ENCODE measurements around the gene TENM4. TPM values are rescaled to one million over a fixed set of nuclear protein-coding genes. Genes with fewer than 3 reads are reported as not detected.
A peak's percentile ranks its signal among the peaks of the same experiment; 100 is the strongest.

TENM4 gene
- total and polyA plus RNA-seq, 4 donors, result 24.8 to 70.5 (median 38.1) TPM

DNA sequence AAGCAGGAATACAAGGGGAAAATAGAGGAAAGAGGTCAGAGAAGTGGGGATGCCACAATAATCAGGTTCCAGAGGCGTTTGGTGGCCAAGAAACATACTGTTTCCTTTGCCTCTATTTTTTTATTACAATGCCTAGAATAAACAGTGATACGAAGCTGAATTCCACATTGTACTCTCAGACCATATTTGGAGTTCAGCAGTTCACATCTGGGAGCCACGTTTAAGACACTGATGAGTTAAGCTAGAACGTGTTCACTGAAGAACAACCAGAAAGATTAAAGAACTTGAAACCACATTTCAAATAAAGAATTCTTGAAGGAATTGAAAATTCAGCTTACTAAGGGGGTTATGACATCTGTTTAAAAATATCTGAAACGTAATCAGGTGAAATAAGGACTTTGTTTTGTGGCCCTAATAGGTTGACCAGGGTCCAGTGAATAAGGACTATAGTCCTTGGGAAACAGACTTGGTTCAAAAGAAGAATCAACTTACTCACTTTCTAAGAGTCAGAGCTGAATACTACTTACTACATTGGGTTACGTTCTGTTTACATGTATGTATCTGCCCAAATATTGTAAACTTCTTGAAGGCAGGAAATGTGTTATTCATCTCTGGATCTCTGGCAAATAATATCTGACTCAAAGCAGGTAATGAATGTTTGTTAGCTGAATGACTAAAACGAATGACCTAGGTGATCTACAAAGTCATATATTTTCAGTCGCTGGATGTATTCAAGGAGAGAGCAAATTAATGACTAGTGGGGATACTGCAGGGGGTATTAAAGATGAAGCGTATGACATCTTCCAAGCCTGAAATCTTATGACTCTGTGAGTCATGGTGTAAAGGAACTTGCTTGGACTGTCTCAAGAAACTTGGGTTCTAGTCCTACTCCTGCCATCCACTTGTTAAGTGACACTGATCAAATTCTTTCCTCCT lies 619.2 kb downstream of the TENM4 start:
- 88% methylated on average over 3 of the region's 9 CpGs for WGBS (ENCODE audit: insufficient coverage)
- H3K9me3 ChIP-seq (ENCODE audit: control insufficient read depth, insufficient read depth, low read length), result no peaks in the 10 kb centered on the region
- no peaks in the 10 kb centered on the region for H3K27me3 ChIP-seq (ENCODE audit: control insufficient read depth, insufficient read depth, low read length)
- DNase-seq (ENCODE audit: low read depth in 4 of 6, low spot score in 6 of 6), result no peak
- H3K27ac ChIP-seq (ENCODE audit: low read depth, low read length), result no peak overlapping the region
- peaks cover 23% of the 10 kb centered on the region for H3K4me1 ChIP-seq (ENCODE audit: control insufficient read depth, insufficient read depth, low read length)
- H3K4me3 ChIP-seq (ENCODE audit: low read depth, low read length), result no peak overlapping the region
- peaks cover 6% of the 10 kb centered on the region for H3K36me3 ChIP-seq (ENCODE audit: control insufficient read depth, insufficient read depth, low read length)

GRCh38 chr11:78820741-78821140 lies 620.1 kb downstream of the TENM4 start:
- Histone ChIP-seq H3K36me3 (ENCODE audit: control insufficient read depth, insufficient read depth, low read length) (peaks cover 6% of the 10 kb centered on the region), H3K27me3 (ENCODE audit: control insufficient read depth, insufficient read depth, low read length) (no peaks in the 10 kb centered on the region), H3K4me3 (ENCODE audit: low read depth, low read length) (no peak overlapping the region), H3K9me3 (ENCODE audit: control insufficient read depth, insufficient read depth, low read length) (no peaks in the 10 kb centered on the region), H3K27ac (ENCODE audit: low read depth, low read length) (peak overlapping the region; percentile 44), H3K4me1 (ENCODE audit: control insufficient read depth, insufficient read depth, low read length) (peaks cover 18% of the 10 kb centered on the region)
- WGBS (ENCODE audit: insufficient coverage), result 45% methylated on average over 2 of the region's 3 CpGs
- peak in 2 of 6 donors; percentile 24 to 85 for DNase-seq (ENCODE audit: low read depth in 4 of 6, low spot score in 6 of 6)

GRCh38 chr11:78818201-78818600 lies 622.6 kb downstream of the TENM4 start:
- no peaks in the 10 kb centered on the region for H3K9me3 ChIP-seq (ENCODE audit: control insufficient read depth, insufficient read depth, low read length)
- 97% methylated on average over 3 of the region's 4 CpGs for WGBS (ENCODE audit: insufficient coverage)
- no peak overlapping the region for H3K4me3 ChIP-seq (ENCODE audit: low read depth, low read length)
- peaks cover 5% of the 10 kb centered on the region for H3K36me3 ChIP-seq (ENCODE audit: control insufficient read depth, insufficient read depth, low read length)
- no peaks in the 10 kb centered on the region for H3K27me3 ChIP-seq (ENCODE audit: control insufficient read depth, insufficient read depth, low read length)
- peaks cover 14% of the 10 kb centered on the region for H3K4me1 ChIP-seq (ENCODE audit: control insufficient read depth, insufficient read depth, low read length)
- no peak for DNase-seq (ENCODE audit: low read depth in 4 of 6, low spot score in 6 of 6)
- no peak overlapping the region for H3K27ac ChIP-seq (ENCODE audit: low read depth, low read length)

DNA sequence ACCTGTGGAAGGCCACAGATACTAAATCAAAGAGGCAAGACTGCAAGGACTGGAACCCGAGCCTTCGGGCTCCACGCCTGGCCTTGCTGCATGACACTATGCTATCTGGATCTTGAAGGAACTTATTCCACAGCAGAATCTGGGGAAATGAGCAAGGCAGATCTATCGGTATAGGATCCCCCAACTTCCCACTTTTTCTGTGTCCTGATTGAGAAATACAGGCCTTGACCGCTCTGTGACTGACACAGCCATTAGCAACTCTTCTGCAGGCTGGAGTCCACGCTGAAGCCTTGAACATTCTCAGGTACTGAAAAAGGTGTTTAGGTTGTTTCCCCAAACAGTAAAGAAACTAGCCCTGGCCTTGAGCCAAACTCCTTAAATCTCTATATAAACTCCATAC lies 625.0 kb downstream of the TENM4 start:
- Histone ChIP-seq H3K36me3 (ENCODE audit: control insufficient read depth, insufficient read depth, low read length) (peaks cover 8% of the 10 kb centered on the region), H3K4me3 (ENCODE audit: low read depth, low read length) (no peak overlapping the region), H3K27ac (ENCODE audit: low read depth, low read length) (no peak overlapping the region), H3K4me1 (ENCODE audit: control insufficient read depth, insufficient read depth, low read length) (peaks cover 7% of the 10 kb centered on the region), H3K9me3 (ENCODE audit: control insufficient read depth, insufficient read depth, low read length) (no peaks in the 10 kb centered on the region), H3K27me3 (ENCODE audit: control insufficient read depth, insufficient read depth, low read length) (no peaks in the 10 kb centered on the region)
- DNase-seq (ENCODE audit: low read depth in 4 of 6, low spot score in 6 of 6), result no peak
- WGBS (ENCODE audit: insufficient coverage), result 94% methylated on average over 5 of the region's 6 CpGs

- Histone ChIP-seq H3K9me3 (ENCODE audit: control insufficient read depth, insufficient read depth, low read length) (no peaks in the 10 kb centered on the region), H3K4me3 (ENCODE audit: low read depth, low read length) (no peak overlapping the region), H3K4me1 (ENCODE audit: control insufficient read depth, insufficient read depth, low read length) (peaks cover 16% of the 10 kb centered on the region), H3K27me3 (ENCODE audit: control insufficient read depth, insufficient read depth, low read length) (no peaks in the 10 kb centered on the region), H3K27ac (ENCODE audit: low read depth, low read length) (no peak overlapping the region), H3K36me3 (ENCODE audit: control insufficient read depth, insufficient read depth, low read length) (peaks cover 11% of the 10 kb centered on the region)
- peak in 1 of 6 donors; percentile 31 for DNase-seq (ENCODE audit: low read depth in 4 of 6, low spot score in 6 of 6)
- 76% methylated on average over 3 of the region's 6 CpGs for WGBS (ENCODE audit: insufficient coverage)
Observed at GRCh38 chr11:78812513-78813293, 628.1 kb downstream of the TENM4 start.

DNA sequence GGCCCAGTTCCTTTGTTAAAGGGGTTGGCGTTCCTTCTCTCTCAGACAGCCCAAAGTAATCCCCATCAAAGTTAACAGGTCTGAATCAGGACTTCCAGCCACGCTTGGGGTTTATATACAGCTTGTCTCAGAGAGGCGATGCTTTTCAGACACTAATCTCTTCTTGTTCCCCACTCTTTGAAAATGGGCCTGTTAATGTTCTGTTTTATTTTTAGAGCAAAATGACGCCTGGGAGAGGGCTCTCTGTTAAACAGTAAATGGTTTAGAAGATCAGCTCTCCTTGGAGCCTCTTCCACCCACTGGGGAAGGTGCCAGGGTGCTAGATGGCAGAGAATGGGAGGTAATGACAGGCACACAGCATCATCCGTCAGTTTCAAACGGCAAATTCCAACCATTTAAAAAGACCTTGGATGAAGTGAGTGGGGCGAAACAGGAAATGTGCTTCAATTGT lies 630.2 kb downstream of the TENM4 start:
- no peaks in the 10 kb centered on the region for H3K27me3 ChIP-seq (ENCODE audit: control insufficient read depth, insufficient read depth, low read length)
- WGBS (ENCODE audit: insufficient coverage), result 17% methylated on average over 1 of the region's 7 CpGs
- H3K4me3 ChIP-seq (ENCODE audit: low read depth, low read length), result no peak overlapping the region
- peaks cover 11% of the 10 kb centered on the region for H3K36me3 ChIP-seq (ENCODE audit: control insufficient read depth, insufficient read depth, low read length)
- DNase-seq (ENCODE audit: low read depth in 4 of 6, low spot score in 6 of 6), result peak in 1 of 6 donors; percentile 81
- H3K27ac ChIP-seq (ENCODE audit: low read depth, low read length), result peak overlapping the region; percentile 54
- peaks cover 16% of the 10 kb centered on the region for H3K4me1 ChIP-seq (ENCODE audit: control insufficient read depth, insufficient read depth, low read length)
- no peaks in the 10 kb centered on the region for H3K9me3 ChIP-seq (ENCODE audit: control insufficient read depth, insufficient read depth, low read length)

DNA sequence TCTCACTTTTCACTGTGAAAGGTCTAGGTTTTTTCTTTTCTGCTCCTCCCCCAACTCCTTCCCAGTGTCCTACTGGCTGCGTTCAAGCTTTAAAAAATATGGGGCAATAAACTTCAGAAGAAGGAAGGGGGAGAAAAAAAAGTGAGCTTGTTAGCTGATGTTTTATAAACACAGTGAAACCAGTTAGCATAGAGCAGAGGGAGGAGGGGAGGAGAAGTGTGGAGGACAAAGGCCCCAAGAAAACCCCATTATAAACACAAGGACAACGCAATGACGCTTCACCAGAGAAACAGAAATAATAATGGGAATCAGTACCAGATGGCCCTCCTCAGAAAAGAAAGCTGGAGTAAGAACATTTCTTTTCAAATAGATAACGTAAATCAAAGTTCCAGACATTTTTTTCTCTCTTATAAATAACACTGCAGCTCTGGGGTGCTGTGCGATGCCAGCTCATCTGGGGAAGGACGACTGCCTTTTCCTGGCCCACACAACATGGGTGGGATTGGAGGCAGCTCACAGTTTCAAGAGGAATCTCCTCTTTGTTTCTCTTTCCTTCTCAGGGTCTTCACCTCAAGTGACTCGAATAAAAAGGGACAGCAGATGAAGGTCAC lies 630.8 kb downstream of the TENM4 start:
- peaks cover 11% of the 10 kb centered on the region for H3K36me3 ChIP-seq (ENCODE audit: control insufficient read depth, insufficient read depth, low read length)
- peak overlapping the region; percentile 54 for H3K27ac ChIP-seq (ENCODE audit: low read depth, low read length)
- H3K4me3 ChIP-seq (ENCODE audit: low read depth, low read length), result no peak overlapping the region
- peak in 1 of 6 donors; percentile 46 for DNase-seq (ENCODE audit: low read depth in 4 of 6, low spot score in 6 of 6)
- WGBS (ENCODE audit: insufficient coverage), result no CpG with 5 or more reads among the region's 7 CpGs
- no peaks in the 10 kb centered on the region for H3K9me3 ChIP-seq (ENCODE audit: control insufficient read depth, insufficient read depth, low read length)
- peaks cover 16% of the 10 kb centered on the region for H3K4me1 ChIP-seq (ENCODE audit: control insufficient read depth, insufficient read depth, low read length)
- H3K27me3 ChIP-seq (ENCODE audit: control insufficient read depth, insufficient read depth, low read length), result no peaks in the 10 kb centered on the region

DNA sequence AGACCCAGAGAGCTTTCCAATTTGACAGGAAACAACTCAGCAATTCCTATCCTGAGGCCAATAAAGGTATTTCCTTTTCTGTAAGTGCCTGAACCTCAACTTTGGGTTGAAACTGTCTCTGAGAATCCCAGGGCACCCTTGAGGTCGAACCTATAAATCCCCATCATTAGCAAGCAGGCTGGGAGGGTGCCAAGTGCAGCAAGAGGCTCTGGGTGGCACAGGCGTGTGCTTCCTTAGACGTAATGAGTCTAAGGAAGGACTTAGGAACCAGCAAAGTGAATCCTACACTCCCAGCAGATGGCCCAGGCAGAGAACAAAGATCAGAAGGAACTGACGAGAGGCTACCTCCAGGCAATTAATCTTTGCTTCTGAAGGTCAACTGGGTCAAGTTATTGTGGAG lies 631.9 kb downstream of the TENM4 start:
- Histone ChIP-seq H3K27ac (ENCODE audit: low read depth, low read length) (no peak overlapping the region), H3K4me1 (ENCODE audit: control insufficient read depth, insufficient read depth, low read length) (peaks cover 16% of the 10 kb centered on the region), H3K4me3 (ENCODE audit: low read depth, low read length) (no peak overlapping the region), H3K9me3 (ENCODE audit: control insufficient read depth, insufficient read depth, low read length) (no peaks in the 10 kb centered on the region), H3K27me3 (ENCODE audit: control insufficient read depth, insufficient read depth, low read length) (no peaks in the 10 kb centered on the region), H3K36me3 (ENCODE audit: control insufficient read depth, insufficient read depth, low read length) (peaks cover 14% of the 10 kb centered on the region)
- 74% methylated on average over 4 of the region's 4 CpGs for WGBS (ENCODE audit: insufficient coverage)
- no peak for DNase-seq (ENCODE audit: low read depth in 4 of 6, low spot score in 6 of 6)

DNA sequence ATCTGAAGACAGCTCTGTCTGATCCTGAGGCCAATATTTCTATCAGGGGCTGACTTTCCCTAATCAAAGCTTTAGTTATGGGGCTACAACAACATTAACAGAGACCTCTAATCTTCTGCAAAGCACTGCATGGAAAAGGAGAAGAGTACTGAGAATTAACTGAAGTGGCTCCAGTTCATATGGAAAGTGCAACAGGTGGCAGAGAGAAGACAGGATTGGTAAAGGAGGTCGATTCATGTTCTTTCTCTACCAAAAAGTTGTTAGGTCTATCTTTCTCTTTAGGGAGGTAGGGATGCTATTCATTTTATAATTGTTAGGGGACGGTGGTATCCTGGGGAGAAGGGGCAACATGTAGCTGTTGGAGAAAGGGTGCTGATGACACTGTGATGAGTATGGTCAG lies 633.5 kb downstream of the TENM4 start:
- WGBS (ENCODE audit: insufficient coverage), result 83% methylated on average over 1 of the region's 2 CpGs
- H3K27me3 ChIP-seq (ENCODE audit: control insufficient read depth, insufficient read depth, low read length), result no peaks in the 10 kb centered on the region
- H3K4me1 ChIP-seq (ENCODE audit: control insufficient read depth, insufficient read depth, low read length), result peaks cover 21% of the 10 kb centered on the region
- DNase-seq (ENCODE audit: low read depth in 4 of 6, low spot score in 6 of 6), result no peak
- no peak overlapping the region for H3K4me3 ChIP-seq (ENCODE audit: low read depth, low read length)
- H3K27ac ChIP-seq (ENCODE audit: low read depth, low read length), result no peak overlapping the region
- no peaks in the 10 kb centered on the region for H3K9me3 ChIP-seq (ENCODE audit: control insufficient read depth, insufficient read depth, low read length)
- peaks cover 12% of the 10 kb centered on the region for H3K36me3 ChIP-seq (ENCODE audit: control insufficient read depth, insufficient read depth, low read length)
